DOHH2 (cell line): Measurements from ENCODE around the gene TPM3.

Experiments
- H3F3A ChIP-seq: fragments of 200-600 bp; sonication (generic), shearing (Covaris generic); 2 replicates; pipeline ENCODE4 v1.6.0; 2016; ENCODE audit warnings: antibody characterized with exemption, mild to moderate bottlenecking; ENCODE audit not compliant: control insufficient read depth, insufficient read depth
- H3K27ac ChIP-seq: fragments of 200-600 bp; sonication (generic); 2 replicates; pipeline ENCODE4 v1.5.1; 2014; ENCODE audit warnings: low read depth, mild to moderate bottlenecking, low read length, moderate library complexity
- H3K27me3 ChIP-seq: fragments of 200-600 bp; sonication (generic); 2 replicates; pipeline ENCODE4 v1.6.1; 2014; ENCODE audit warnings: mild to moderate bottlenecking, low read length, mixed read lengths; ENCODE audit not compliant: control insufficient read depth
- H3K36me3 ChIP-seq: fragments of 200-600 bp; sonication (generic); 2 replicates; pipeline ENCODE4 v1.6.1; 2014; ENCODE audit warnings: mild to moderate bottlenecking, low read length, moderate library complexity, mixed read lengths; ENCODE audit not compliant: control insufficient read depth
- H3K4me1 ChIP-seq: fragments of 200-600 bp; sonication (generic); 2 replicates; pipeline ENCODE4 v1.6.1; 2014; ENCODE audit warnings: mild to moderate bottlenecking, low read length, mixed read lengths; ENCODE audit not compliant: control insufficient read depth
- H3K4me2 ChIP-seq: fragments of 200-600 bp; sonication (generic); 2 replicates; pipeline ENCODE4 v1.6.0; 2014; ENCODE audit warnings: mild to moderate bottlenecking, low read length, moderate library complexity
- H3K4me3 ChIP-seq: fragments of 200-600 bp; sonication (generic); 2 replicates; pipeline ENCODE4 v1.5.1; 2014; ENCODE audit warnings: mild to moderate bottlenecking, low read length, mixed read lengths
- H3K79me2 ChIP-seq: fragments of 200-600 bp; sonication (generic); 2 replicates; pipeline ENCODE4 v1.6.1; 2014; ENCODE audit warnings: mild to moderate bottlenecking, low read length, mixed read lengths; ENCODE audit not compliant: control insufficient read depth
- H3K9me2 ChIP-seq: fragments of 200-600 bp; sonication (generic); replicated peaks from 2 replicates; pipeline ENCODE4 v1.6.1; 2014; ENCODE audit warnings: mild to moderate bottlenecking, low read length, mixed read lengths; ENCODE audit not compliant: control insufficient read depth
- H3K9me3 ChIP-seq: fragments of 200-600 bp; sonication (generic); 2 replicates; pipeline ENCODE4 v1.6.1; 2014; ENCODE audit warnings: antibody characterized with exemption, low read length, mixed read lengths; ENCODE audit not compliant: control insufficient read depth, insufficient read depth
- H4K20me1 ChIP-seq: fragments of 200-600 bp; sonication (generic); 2 replicates; pipeline ENCODE4 v1.6.0; 2014; ENCODE audit warnings: low read depth, mild to moderate bottlenecking, antibody characterized with exemption, low read length, moderate library complexity; ENCODE audit not compliant: control insufficient read depth, insufficient read depth
- CTCF ChIP-seq: fragments of 200-600 bp; sonication (generic); IDR thresholded peaks from one replicate; pipeline ENCODE4 v1.5.1; 2014; ENCODE audit warnings: antibody characterized with exemption, mild to moderate bottlenecking, low read depth, low read length; ENCODE audit not compliant: poor library complexity, severe bottlenecking
- EZH2phosphoT487 ChIP-seq: fragments of 200-600 bp; sonication (generic); IDR thresholded peaks from 2 replicates; pipeline ENCODE4 v1.6.1; 2017; ENCODE audit warnings: borderline replicate concordance, mild to moderate bottlenecking, antibody characterized with exemption, low read length, moderate library complexity, mixed read lengths

Gene TPM3

GRCh38 chr1:154220071-154220969 lies 28.4 kb upstream of the TPM3 start, which contains the start of gene UBAP2L:
TSS of gene UBAP2L (plus strand) at chr1:154220955. CDS start at chr1:154225124, 4,169 bp downstream.
- TF ChIP-seq EZH2phosphoT487, result no peak
- no peak for TF ChIP-seq CTCF
- Histone ChIP-seq H3K27ac (peak within 1 kb of the TSS; percentile 64), H3K4me3 (peak within 1 kb of the TSS; percentile 81), H3K27me3 (no peaks in the 10 kb centered on the region), H3F3A (no peaks in the 10 kb centered on the region), H3K36me3 (peaks cover 90% of the 10 kb centered on the region), H3K9me3 (peaks cover 3% of the 10 kb centered on the region; the same call in 1 of the 2 replicates), H3K79me2 (peaks cover 97% of the 10 kb centered on the region), H3K9me2 (no peaks in the 10 kb centered on the region), H3K4me1 (peaks cover 48% of the 10 kb centered on the region), H3K4me2 (peak within 1 kb of the TSS; percentile 95), H4K20me1 (peaks cover 27% of the 10 kb centered on the region; the same call in 1 of the 2 replicates)

- no peaks in the 10 kb centered on the region for H3K27me3 ChIP-seq
- peaks cover 3% of the 10 kb centered on the region; the same call in 1 of the 2 replicates for H3K9me3 ChIP-seq
- H4K20me1 ChIP-seq, result peaks cover 26% of the 10 kb centered on the region; the same call in 1 of the 2 replicates
- peak overlapping the region; percentile 81 for H3K4me3 ChIP-seq
- peak overlapping the region; percentile 95 for H3K4me2 ChIP-seq
- no peaks in the 10 kb centered on the region for H3F3A ChIP-seq
- H3K36me3 ChIP-seq, result peaks cover 87% of the 10 kb centered on the region
- TF ChIP-seq EZH2phosphoT487 (no peak), CTCF (no peak)
- H3K79me2 ChIP-seq, result peaks cover 95% of the 10 kb centered on the region
- H3K4me1 ChIP-seq, result peaks cover 48% of the 10 kb centered on the region
- H3K9me2 ChIP-seq, result no peaks in the 10 kb centered on the region
- peak overlapping the region; percentile 64 for H3K27ac ChIP-seq
Observed at GRCh38 chr1:154219541-154219940, 27.6 kb upstream of the TPM3 start.

- peak overlapping the region; percentile 95 for H3K4me2 ChIP-seq
- peak overlapping the region; percentile 81 for H3K4me3 ChIP-seq
- H3F3A ChIP-seq, result no peaks in the 10 kb centered on the region
- peaks cover 87% of the 10 kb centered on the region for H3K36me3 ChIP-seq
- 0 out of 2 replicates have a peak overlapping the region, but pooled peaks have one; percentile 64 for H3K27ac ChIP-seq
- no peaks in the 10 kb centered on the region for H3K27me3 ChIP-seq
- peaks cover 41% of the 10 kb centered on the region for H3K4me1 ChIP-seq
- peaks cover 3% of the 10 kb centered on the region; the same call in 1 of the 2 replicates for H3K9me3 ChIP-seq
- H3K9me2 ChIP-seq, result no peaks in the 10 kb centered on the region
- peaks cover 18% of the 10 kb centered on the region; the same call in 1 of the 2 replicates for H4K20me1 ChIP-seq
- TF ChIP-seq EZH2phosphoT487 (no peak), CTCF (no peak)
- peaks cover 91% of the 10 kb centered on the region for H3K79me2 ChIP-seq
Observed at GRCh38 chr1:154218545-154218944, 26.6 kb upstream of the TPM3 start.
